DND-41 (cell line): Measurements from ENCODE around the gene NME9.

Source experiments
- ATAC-seq: fragments of 200-7000 bp; cut with Tn5 transposase; 3 replicates; pipeline ENCODE4 v1.9.1; 2021; ENCODE audit warnings: low read depth; ENCODE audit not compliant: insufficient read depth
- DNase-seq: peaks from one replicate; pipeline ENCODE4 v3.0.0-alpha.2; 2020
- H2AFZ ChIP-seq: 2 replicates; pipeline ENCODE4 v1.6.0; 2012; ENCODE audit warnings: low read depth, low read length
- H3K27ac ChIP-seq: 2 replicates; pipeline ENCODE4 v1.5.1; 2012; ENCODE audit warnings: low read length, inconsistent platforms
- H3K27me3 ChIP-seq: fragments of 200-600 bp; sonication (generic); 2 replicates; pipeline ENCODE4 v1.6.0; 2012; ENCODE audit warnings: low read length, mild to moderate bottlenecking, inconsistent platforms; ENCODE audit not compliant: insufficient read depth, poor library complexity
- H3K36me3 ChIP-seq: 2 replicates; pipeline ENCODE4 v1.5.1; 2012; ENCODE audit warnings: low read length, inconsistent platforms; ENCODE audit not compliant: insufficient read depth
- H3K4me1 ChIP-seq: 2 replicates; pipeline ENCODE4 v1.5.1; 2012; ENCODE audit warnings: mild to moderate bottlenecking, low read length; ENCODE audit not compliant: insufficient read depth
- H3K4me2 ChIP-seq: 2 replicates; pipeline ENCODE4 v1.6.0; 2012; ENCODE audit warnings: mild to moderate bottlenecking, moderate library complexity, low read length, inconsistent platforms; ENCODE audit not compliant: insufficient read depth
- H3K4me3 ChIP-seq, 2 experiments: fragments of 200-600 bp in 1 of 2; shearing (Covaris generic) in 1 of 2; 2 replicates each; pipeline ENCODE4 v1.5.1; 2012 to 2016; ENCODE audit warnings: inconsistent platforms in 2 of 2, low read length in 2 of 2, mild to moderate bottlenecking in 2 of 2, low read depth in 1 of 2, moderate library complexity in 1 of 2
- H3K79me2 ChIP-seq: 2 replicates; pipeline ENCODE4 v1.6.0; 2012; ENCODE audit warnings: low read length, inconsistent platforms; ENCODE audit not compliant: insufficient read depth
- H3K9ac ChIP-seq: 2 replicates; pipeline ENCODE4 v1.6.0; 2012; ENCODE audit warnings: low read depth, mild to moderate bottlenecking, inconsistent platforms, low read length, moderate library complexity
- H3K9me3 ChIP-seq: 2 replicates; pipeline ENCODE4 v1.5.1; 2012; ENCODE audit warnings: low read length, moderate library complexity, mild to moderate bottlenecking, inconsistent platforms; ENCODE audit not compliant: insufficient read depth, severe bottlenecking
- H4K20me1 ChIP-seq: 2 replicates; pipeline ENCODE4 v1.6.0; 2012; ENCODE audit warnings: low read length; ENCODE audit not compliant: insufficient read depth
- CTCF ChIP-seq: IDR thresholded peaks from 2 replicates; pipeline ENCODE4 v1.5.1; 2012; ENCODE audit warnings: borderline replicate concordance, low read length, moderate library complexity, mild to moderate bottlenecking; ENCODE audit not compliant: poor library complexity, severe bottlenecking; ENCODE audit errors: extremely low read depth
- EZH2 ChIP-seq: IDR thresholded peaks from 3 replicates; pipeline ENCODE4 v1.6.1; 2012; ENCODE audit warnings: borderline replicate concordance, low read depth, mild to moderate bottlenecking, moderate library complexity, low read length, inconsistent platforms; ENCODE audit not compliant: severe bottlenecking

NME9 gene

GRCh38 chr3:138329127-138329983 is at the start of gene NME9:
NME9 (minus strand) TSS chr3:138329851; CDS start chr3:138329335, 516 bp downstream.
- peak; percentile 92 for DNase-seq
- no peaks in the 10 kb centered on the region for H4K20me1 ChIP-seq
- H3K9ac ChIP-seq, result peak within 1 kb of the TSS; percentile 52
- peaks cover 13% of the 10 kb centered on the region for H3K27me3 ChIP-seq
- no peak within 1 kb of the TSS; the same call in 1 of the 2 replicates for H3K27ac ChIP-seq
- peaks cover 19% of the 10 kb centered on the region for H3K4me1 ChIP-seq
- H3K9me3 ChIP-seq, result no peaks in the 10 kb centered on the region
- H3K36me3 ChIP-seq, result no peaks in the 10 kb centered on the region
- peak within 1 kb of the TSS; percentile 83 for H2AFZ ChIP-seq
- ATAC-seq, result peak; percentile 97
- peak; percentile 85 for TF ChIP-seq CTCF
- no peak for TF ChIP-seq EZH2
- peak within 1 kb of the TSS; percentile 94 for H3K4me2 ChIP-seq
- peak within 1 kb of the TSS; percentile 23 to 63; a peak in 3 of 4 replicates for H3K4me3 ChIP-seq
- no peaks in the 10 kb centered on the region for H3K79me2 ChIP-seq

- H3K4me3 ChIP-seq, result no peak overlapping the region
- H3K27ac ChIP-seq, result no peak overlapping the region
- H3K4me2 ChIP-seq, result no peak overlapping the region
- no peaks in the 10 kb centered on the region for H3K36me3 ChIP-seq
- H4K20me1 ChIP-seq, result no peaks in the 10 kb centered on the region
- H3K9me3 ChIP-seq, result no peaks in the 10 kb centered on the region
- no peaks in the 10 kb centered on the region for H3K79me2 ChIP-seq
- no peak overlapping the region for H2AFZ ChIP-seq
- no peaks in the 10 kb centered on the region for H3K27me3 ChIP-seq
- H3K4me1 ChIP-seq, result no peaks in the 10 kb centered on the region
- no peak for ATAC-seq
- DNase-seq, result no peak
- H3K9ac ChIP-seq, result no peak overlapping the region
- TF ChIP-seq EZH2, result no peak
- no peak for TF ChIP-seq CTCF
Measured at GRCh38 chr3:138378990-138379389, 49.3 kb upstream of the NME9 start.

GRCh38 chr3:138378331-138378730 is 48.7 kb upstream of the NME9 start:
- DNase-seq, result no peak
- H4K20me1 ChIP-seq, result no peaks in the 10 kb centered on the region
- no peaks in the 10 kb centered on the region for H3K27me3 ChIP-seq
- no peaks in the 10 kb centered on the region for H3K9me3 ChIP-seq
- ATAC-seq, result no peak
- TF ChIP-seq EZH2, result no peak
- TF ChIP-seq CTCF, result no peak
- no peak overlapping the region for H3K9ac ChIP-seq
- no peak overlapping the region for H3K27ac ChIP-seq
- H3K4me3 ChIP-seq, result no peak overlapping the region
- no peak overlapping the region for H3K4me2 ChIP-seq
- no peak overlapping the region for H2AFZ ChIP-seq
- no peaks in the 10 kb centered on the region for H3K4me1 ChIP-seq
- no peaks in the 10 kb centered on the region for H3K36me3 ChIP-seq
- no peaks in the 10 kb centered on the region for H3K79me2 ChIP-seq
